ENCODE data around the gene ELFN2.

Gene ELFN2

GRCh38 chr22:37391702-37392101, 35.6 kb downstream of the ELFN2 start:
- DNase-seq (ENCODE audit: low spot score), result no peak
- TF ChIP-seq CTCF (IDR thresholded peaks at IDR 0.05; ENCODE audit: extremely low read depth, insufficient read depth, missing control alignments), result no peak
- in situ Hi-C loops (cut with MboI; ENCODE audit: low pct_unique_long_range_greater_than_20kb, low sequenced_read_pairs, unreplicated experiment), result no loop called here

- no peak for DNase-seq (ENCODE audit: low spot score)
- in situ Hi-C loops (cut with MboI; ENCODE audit: low pct_unique_long_range_greater_than_20kb, low sequenced_read_pairs, unreplicated experiment), result no loop called here
- TF ChIP-seq CTCF (IDR thresholded peaks at IDR 0.05; ENCODE audit: extremely low read depth, insufficient read depth, missing control alignments), result no peak
These were observed 37.2 kb downstream of the ELFN2 start for GRCh38 chr22:37390075-37390474.

DNA sequence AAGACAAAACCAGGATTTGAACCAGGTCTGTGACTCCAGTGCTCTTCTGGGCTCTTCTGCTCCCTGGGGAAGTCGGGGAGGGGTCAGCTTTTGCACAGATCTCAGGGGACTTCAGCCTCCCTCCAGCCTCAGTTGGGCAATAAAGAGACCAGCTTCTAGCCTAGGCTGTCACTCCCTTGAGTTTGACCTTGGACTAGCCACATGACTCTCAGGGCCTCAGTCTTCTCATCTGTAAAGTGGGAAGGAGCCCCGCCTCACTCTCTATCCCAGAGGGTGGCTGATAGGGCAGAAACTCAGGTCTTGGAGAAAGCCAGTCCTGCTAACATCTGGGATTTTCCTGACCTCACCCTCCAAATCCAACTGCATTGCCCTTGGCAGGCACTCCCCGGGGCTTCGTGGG, 38.7 kb downstream of the ELFN2 start:
- no peak for TF ChIP-seq CTCF (IDR thresholded peaks at IDR 0.05; ENCODE audit: extremely low read depth, insufficient read depth, missing control alignments)
- no peak for DNase-seq (ENCODE audit: low spot score)
- in situ Hi-C loops (cut with MboI; ENCODE audit: low pct_unique_long_range_greater_than_20kb, low sequenced_read_pairs, unreplicated experiment), result no loop called here

DNA sequence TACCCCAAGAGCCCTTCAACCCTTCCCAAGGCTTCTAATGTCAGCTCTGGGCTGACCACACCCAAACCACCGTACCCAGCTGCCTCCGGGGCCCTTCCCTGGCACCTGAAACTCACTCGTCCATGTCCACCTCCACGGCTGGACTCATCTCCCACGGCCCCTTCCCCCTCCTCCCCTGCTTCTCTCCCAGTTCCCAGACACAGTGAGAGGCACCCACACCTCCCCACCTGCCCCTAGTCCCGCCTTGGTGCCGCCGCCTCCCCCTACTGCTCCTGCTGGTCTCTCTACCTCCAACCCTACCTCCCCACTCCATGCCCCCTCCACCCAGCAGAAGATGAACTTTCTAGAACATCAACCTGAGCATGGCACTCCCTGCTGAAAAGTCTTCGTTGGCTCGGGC, 39.5 kb downstream of the ELFN2 start:
- DNase-seq (ENCODE audit: low spot score), result no peak
- no peak for TF ChIP-seq CTCF (IDR thresholded peaks at IDR 0.05; ENCODE audit: extremely low read depth, insufficient read depth, missing control alignments)
- in situ Hi-C loops (cut with MboI; ENCODE audit: low pct_unique_long_range_greater_than_20kb, low sequenced_read_pairs, unreplicated experiment), result no loop called here

- no peak for TF ChIP-seq CTCF (IDR thresholded peaks at IDR 0.05; ENCODE audit: extremely low read depth, insufficient read depth, missing control alignments)
- in situ Hi-C loops (cut with MboI; ENCODE audit: low pct_unique_long_range_greater_than_20kb, low sequenced_read_pairs, unreplicated experiment), result no loop called here
- no peak for DNase-seq (ENCODE audit: low spot score)
These were observed 40.8 kb downstream of the ELFN2 start for GRCh38 chr22:37386441-37386840.

DNA sequence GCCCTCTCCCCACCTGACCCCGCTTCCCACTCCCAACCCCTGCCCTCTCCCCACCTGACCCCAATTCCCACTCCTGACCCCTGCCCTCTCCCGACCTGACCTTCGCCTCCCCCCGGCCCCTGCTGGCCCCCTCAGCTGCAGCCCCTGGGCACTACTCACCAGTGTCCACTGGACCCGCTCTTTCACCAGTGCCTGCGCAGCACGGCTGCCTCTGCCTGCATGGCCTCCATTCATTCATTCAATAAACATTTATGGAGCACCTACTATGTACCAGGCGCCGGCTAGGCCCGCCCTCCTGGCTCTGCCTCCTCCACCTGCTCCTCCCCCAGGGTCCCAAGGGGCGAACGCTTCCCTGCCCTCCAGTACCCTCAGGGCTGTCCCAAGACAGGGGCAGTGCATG, 42.6 kb downstream of the ELFN2 start:
- no peak for DNase-seq (ENCODE audit: low spot score)
- TF ChIP-seq CTCF (IDR thresholded peaks at IDR 0.05; ENCODE audit: extremely low read depth, insufficient read depth, missing control alignments), result no peak
- in situ Hi-C loops (cut with MboI; ENCODE audit: low pct_unique_long_range_greater_than_20kb, low sequenced_read_pairs, unreplicated experiment), result no loop called here

DNA sequence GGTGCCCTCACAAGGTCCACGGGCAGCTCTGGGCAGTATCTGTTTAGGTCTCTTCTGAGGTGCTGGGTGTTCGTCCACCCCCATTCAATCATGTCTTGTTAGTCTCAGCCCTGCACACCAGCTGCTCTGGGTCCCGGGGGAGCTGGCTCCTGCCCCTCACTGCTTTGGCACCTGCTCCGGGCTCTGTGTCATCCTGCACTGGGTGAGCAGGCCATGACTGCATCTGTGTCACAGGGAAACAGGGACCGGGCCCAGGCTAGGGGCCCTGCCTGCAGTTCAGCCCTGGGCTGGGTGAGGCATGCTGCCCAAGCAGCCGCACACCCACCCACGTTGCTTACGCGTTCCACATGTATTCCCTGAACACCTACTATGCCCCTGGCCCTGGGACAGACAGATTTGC, 43.9 kb downstream of the ELFN2 start:
- no peak for TF ChIP-seq CTCF (IDR thresholded peaks at IDR 0.05; ENCODE audit: extremely low read depth, insufficient read depth, missing control alignments)
- no peak for DNase-seq (ENCODE audit: low spot score)
- in situ Hi-C loops (cut with MboI; ENCODE audit: low pct_unique_long_range_greater_than_20kb, low sequenced_read_pairs, unreplicated experiment), result no loop called here

Data from GM13977 (cell line).